GM08714 (cell line): ENCODE measurements around the gene ATP2C2.
"Not testable (repeated sequence)": the region's sequence is repeated elsewhere in the genome, so short reads cannot be mapped to it uniquely, and the experiment has no call there.

Source experiments
- H3K4me3 ChIP-seq: fragments of 200-500 bp; sonication (Bioruptor generic); 2 replicates; pipeline ENCODE4 v1.5.1; 2014; ENCODE audit warnings: mild to moderate bottlenecking, low read length, inconsistent platforms
- ZNF274 ChIP-seq: IDR thresholded peaks from 2 replicates; pipeline ENCODE4 v1.6.1; 2012; ENCODE audit warnings: mild to moderate bottlenecking, low read depth, low read length

Gene ATP2C2

GRCh38 chr16:84332975-84333684 is 35.2 kb upstream of the ATP2C2 start:
- TF ChIP-seq ZNF274: no peak
- H3K4me3 ChIP-seq: no peak overlapping the region

- H3K4me3 ChIP-seq: no peak overlapping the region
- TF ChIP-seq ZNF274: no peak
Observed at GRCh38 chr16:84334058-84334457, 34.3 kb upstream of the ATP2C2 start.

GRCh38 chr16:84334482-84334881 is 33.9 kb upstream of the ATP2C2 start:
- H3K4me3 ChIP-seq: no peak overlapping the region
- no peak for TF ChIP-seq ZNF274

GRCh38 chr16:84337236-84337635 is 31.1 kb upstream of the ATP2C2 start:
- not testable (repeated sequence) for H3K4me3 ChIP-seq

GRCh38 chr16:84339311-84339710 is 29.0 kb upstream of the ATP2C2 start:
- TF ChIP-seq ZNF274: no peak
- H3K4me3 ChIP-seq: no peak overlapping the region

GRCh38 chr16:84339766-84340165 is 28.6 kb upstream of the ATP2C2 start:
- no peak overlapping the region for H3K4me3 ChIP-seq
- TF ChIP-seq ZNF274: no peak

GRCh38 chr16:84340325-84341040 is 27.9 kb upstream of the ATP2C2 start:
- no peak overlapping the region for H3K4me3 ChIP-seq
- TF ChIP-seq ZNF274: no peak

GRCh38 chr16:84341528-84342295 is 26.6 kb upstream of the ATP2C2 start:
- no peak overlapping the region for H3K4me3 ChIP-seq
- TF ChIP-seq ZNF274: no peak

GRCh38 chr16:84343800-84344199 is 24.5 kb upstream of the ATP2C2 start:
- H3K4me3 ChIP-seq: not testable (repeated sequence)

GRCh38 chr16:84344781-84345180 is 23.6 kb upstream of the ATP2C2 start:
- no peak overlapping the region for H3K4me3 ChIP-seq
- TF ChIP-seq ZNF274: no peak

- TF ChIP-seq ZNF274: no peak
- no peak overlapping the region for H3K4me3 ChIP-seq
Observed at GRCh38 chr16:84347161-84347560, 21.2 kb upstream of the ATP2C2 start.

- no peak for TF ChIP-seq ZNF274
- H3K4me3 ChIP-seq: no peak overlapping the region
Observed at GRCh38 chr16:84348386-84348888, 19.9 kb upstream of the ATP2C2 start.

- no peak for TF ChIP-seq ZNF274
- H3K4me3 ChIP-seq: no peak overlapping the region
Observed at GRCh38 chr16:84349862-84350684, 18.3 kb upstream of the ATP2C2 start.
